Fibroblast of the aortic adventitia (primary cell): ENCODE results near the gene C12orf42. TPM values are rescaled to one million over a fixed set of nuclear protein-coding genes. Genes with fewer than 3 reads are reported as not detected.

Experiments used
- DNase-seq: peaks from one replicate; pipeline ENCODE4 v3.0.0-alpha.2; 2010; ENCODE audit warnings: low read depth
- H3K4me3 ChIP-seq: 2 replicates; pipeline ENCODE4 v1.5.1; 2011; ENCODE audit warnings: low read depth, mild to moderate bottlenecking, control low read depth, low read length, moderate library complexity
- total RNA-seq: library from RNA; depleted of rRNA; stranded (reverse); fragments of >200 nt; gene quantifications from 2 replicates; pipeline ENCODE4 v1.2.3, GENCODE V29; 2012; ENCODE audit warnings: low replicate concordance
- TF ChIP-seq, protein P1 (sequence below): IDR thresholded peaks from 2 replicates; pipeline ENCODE4 v1.5.1; 2011; ENCODE audit warnings: mild to moderate bottlenecking, low read length, control low read depth, inconsistent platforms; ENCODE audit not compliant: insufficient read depth

C12orf42 gene
- total RNA-seq, 1 donor = not detected

DNA sequence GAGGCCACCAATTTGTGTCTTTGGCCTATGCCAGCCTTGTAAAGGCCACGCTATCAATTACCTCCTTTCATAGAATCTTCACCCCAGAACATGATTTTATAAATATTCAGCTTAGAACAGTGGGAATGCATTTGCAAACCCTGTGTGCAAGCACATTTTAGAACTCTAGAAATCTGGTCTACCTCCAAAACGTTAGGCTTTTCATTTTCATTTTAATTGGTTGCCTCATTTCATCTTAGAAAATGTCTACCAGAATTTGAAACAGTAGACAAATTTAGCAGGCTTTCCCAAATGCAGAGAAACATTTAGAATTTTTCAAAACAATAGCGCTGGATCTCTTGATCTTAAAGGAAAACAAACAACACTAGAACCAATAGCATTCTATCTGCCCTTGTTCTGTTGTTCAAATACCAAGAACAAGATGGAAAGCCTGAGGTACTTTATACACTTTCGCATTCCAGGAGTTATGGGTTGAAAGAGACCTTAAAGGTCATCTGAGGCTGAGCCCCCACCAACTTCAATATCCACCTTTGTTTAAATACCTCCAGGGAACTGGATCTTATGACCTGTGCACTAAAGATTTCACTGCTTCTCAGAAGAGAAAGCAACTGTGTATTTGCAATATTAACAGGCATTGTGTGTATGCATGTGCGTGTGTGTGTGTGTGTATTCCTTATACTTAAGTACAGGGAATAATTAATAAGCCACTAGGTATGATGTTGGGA is 185.1 kb downstream of the C12orf42 start:
- no peak for DNase-seq
- H3K4me3 ChIP-seq = no peak overlapping the region
- TF ChIP-seq, protein P1, sequence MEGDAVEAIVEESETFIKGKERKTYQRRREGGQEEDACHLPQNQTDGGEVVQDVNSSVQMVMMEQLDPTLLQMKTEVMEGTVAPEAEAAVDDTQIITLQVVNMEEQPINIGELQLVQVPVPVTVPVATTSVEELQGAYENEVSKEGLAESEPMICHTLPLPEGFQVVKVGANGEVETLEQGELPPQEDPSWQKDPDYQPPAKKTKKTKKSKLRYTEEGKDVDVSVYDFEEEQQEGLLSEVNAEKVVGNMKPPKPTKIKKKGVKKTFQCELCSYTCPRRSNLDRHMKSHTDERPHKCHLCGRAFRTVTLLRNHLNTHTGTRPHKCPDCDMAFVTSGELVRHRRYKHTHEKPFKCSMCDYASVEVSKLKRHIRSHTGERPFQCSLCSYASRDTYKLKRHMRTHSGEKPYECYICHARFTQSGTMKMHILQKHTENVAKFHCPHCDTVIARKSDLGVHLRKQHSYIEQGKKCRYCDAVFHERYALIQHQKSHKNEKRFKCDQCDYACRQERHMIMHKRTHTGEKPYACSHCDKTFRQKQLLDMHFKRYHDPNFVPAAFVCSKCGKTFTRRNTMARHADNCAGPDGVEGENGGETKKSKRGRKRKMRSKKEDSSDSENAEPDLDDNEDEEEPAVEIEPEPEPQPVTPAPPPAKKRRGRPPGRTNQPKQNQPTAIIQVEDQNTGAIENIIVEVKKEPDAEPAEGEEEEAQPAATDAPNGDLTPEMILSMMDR = no peak

DNA sequence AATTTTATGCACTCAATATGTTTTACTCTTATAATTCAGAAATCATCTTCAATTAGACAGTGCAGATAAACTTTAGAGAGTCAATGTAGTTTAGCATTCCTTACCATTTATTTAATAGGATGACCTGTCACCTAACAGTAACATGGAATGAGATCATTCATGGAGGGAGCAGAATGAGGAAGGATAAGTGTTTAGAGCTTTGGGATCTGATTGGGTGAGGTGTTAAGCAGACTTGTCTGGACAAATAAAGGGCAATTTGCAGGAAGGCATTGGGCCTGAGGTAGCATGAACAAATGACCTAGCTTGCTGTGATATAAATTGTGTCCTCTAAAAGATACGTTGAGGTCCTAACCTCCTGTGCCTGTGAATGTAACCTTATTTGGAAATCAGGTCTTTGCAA is 187.4 kb downstream of the C12orf42 start:
- TF ChIP-seq, protein P1 = no peak
- DNase-seq = no peak
- H3K4me3 ChIP-seq = no peak overlapping the region

DNA sequence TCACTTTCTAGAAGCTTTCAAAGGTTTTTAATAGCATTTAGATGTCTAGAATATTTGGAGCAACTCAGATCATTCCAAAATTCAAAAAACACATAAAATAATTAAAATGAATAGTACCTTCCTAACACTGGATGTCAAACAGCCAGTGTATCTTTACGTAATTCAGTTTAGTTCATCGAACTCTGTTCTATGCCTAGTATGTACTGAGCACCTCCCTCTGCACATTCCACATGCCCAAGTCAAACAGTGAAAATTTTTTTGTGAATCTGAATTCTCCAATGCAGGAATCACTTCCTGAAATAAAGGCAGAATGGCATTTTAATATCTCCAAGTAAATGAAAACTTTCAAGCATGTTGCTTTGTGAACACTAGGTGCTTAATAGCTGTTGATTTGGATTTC is 192.3 kb downstream of the C12orf42 start:
- DNase-seq = no peak
- no peak overlapping the region for H3K4me3 ChIP-seq
- TF ChIP-seq, protein P1 = no peak

DNA sequence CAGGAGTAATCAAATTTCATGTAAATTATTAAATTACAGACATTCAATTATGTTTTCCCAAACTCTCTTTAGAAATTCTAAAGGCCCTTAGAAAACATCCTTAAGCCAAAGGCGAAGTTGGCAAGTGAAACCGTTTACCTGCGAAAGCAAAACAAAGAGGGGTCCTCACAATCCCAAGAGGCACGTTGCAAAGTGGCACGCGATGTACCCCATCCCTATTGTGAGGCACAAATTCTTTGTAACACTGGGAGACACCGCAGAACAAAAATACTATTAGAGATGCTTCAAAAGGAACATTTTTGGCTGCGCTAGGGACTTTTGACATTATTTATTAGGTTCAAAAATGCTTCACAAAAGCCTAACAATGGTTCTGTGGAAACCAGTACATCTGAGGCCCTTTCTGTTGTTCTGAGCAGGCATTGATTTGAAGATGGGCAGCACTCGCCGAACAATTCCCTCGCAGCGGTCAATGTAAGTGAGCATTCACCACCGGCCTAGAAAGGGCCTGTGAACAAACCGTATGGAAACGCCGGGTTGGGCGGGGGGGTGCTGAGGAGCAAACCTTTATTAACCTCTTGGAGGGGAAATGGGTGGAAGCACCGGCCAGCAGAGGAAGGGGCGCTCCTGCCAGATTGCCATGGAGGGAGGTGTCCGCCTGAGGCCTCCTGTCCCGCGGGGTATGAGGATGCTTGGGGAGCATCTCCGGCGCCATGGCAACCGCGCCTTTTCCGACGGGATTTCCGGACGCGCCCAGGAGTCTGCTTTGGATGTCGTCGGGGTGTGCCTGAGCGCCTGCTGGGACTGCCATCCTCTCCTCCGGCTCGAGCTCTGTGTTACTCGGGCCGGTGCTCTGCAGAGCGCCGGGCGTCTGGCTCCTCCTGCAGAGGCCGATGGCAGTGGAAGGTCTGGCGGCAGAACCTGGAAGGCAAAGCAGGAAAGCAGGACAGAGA is 193.9 kb downstream of the C12orf42 start:
- no peak for DNase-seq
- TF ChIP-seq, protein P1 = no peak

DNA sequence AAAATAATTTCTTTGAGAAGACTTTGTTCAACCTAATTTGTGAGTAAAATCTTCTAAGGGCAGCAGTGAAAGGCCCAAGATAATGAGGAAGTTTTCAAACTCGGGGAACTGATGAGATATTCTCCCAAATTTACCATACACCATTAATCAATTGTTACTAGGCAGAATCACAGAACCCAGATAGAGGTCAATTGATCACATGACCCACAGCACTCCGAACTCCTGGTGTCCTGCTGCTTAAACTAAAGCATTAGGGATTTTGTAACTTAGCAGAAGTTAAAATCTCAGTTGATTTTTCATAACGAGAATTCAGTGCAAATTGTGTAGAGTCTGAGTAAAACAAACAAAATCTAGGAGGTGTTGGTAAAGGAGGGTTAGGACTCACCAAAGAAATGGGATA is 207.8 kb downstream of the C12orf42 start:
- TF ChIP-seq, protein P1 = no peak

More for the DNA sequence above, 193.9 kb downstream of the C12orf42 start:
- H3K4me3 ChIP-seq = no peak overlapping the region

DNA sequence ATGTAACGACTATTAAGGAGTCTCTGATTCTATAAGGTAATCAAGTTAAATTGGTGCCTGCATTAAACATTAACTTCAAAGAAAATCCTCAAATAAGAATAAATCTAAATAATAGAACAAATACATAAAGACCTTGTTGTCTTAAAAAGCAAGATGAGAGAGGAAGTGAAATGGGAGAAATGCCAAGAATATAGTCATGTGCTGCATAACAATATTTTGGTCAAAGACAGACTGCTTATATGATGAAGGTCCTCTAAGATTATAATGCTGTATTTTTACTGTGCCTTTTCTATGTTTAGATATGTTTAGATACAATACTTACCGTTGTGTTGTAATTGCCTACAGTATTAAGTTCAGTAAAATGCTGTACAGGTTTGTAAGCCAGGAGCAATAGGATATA is 213.6 kb downstream of the C12orf42 start:
- TF ChIP-seq, protein P1 = no peak
- DNase-seq = no peak
- H3K4me3 ChIP-seq = no peak overlapping the region

More for the DNA sequence above, 207.8 kb downstream of the C12orf42 start:
- no peak for DNase-seq
- H3K4me3 ChIP-seq = no peak overlapping the region
